ENCODE measurements around the gene BICC1.

DNA sequence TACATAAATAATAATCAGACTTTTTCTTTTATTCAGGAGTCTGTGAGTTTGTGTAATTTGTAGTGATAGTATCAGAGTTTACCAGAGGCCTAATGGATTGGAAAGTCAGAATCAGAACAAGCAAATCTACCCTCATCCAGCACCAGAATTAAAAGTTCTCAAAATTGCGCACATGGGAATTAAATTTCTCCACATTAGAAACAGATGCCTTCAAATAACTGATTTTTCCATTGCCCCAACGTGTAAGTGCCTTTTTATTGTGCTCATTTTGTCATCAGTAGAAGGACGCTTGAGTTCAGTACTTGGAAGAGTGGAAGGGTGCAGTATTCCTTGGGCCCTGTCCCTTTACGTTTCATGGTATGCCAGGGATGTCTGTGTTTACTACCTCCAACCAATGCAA lies 32.8 kb downstream of the BICC1 start:
- TF ChIP-seq, protein P1, sequence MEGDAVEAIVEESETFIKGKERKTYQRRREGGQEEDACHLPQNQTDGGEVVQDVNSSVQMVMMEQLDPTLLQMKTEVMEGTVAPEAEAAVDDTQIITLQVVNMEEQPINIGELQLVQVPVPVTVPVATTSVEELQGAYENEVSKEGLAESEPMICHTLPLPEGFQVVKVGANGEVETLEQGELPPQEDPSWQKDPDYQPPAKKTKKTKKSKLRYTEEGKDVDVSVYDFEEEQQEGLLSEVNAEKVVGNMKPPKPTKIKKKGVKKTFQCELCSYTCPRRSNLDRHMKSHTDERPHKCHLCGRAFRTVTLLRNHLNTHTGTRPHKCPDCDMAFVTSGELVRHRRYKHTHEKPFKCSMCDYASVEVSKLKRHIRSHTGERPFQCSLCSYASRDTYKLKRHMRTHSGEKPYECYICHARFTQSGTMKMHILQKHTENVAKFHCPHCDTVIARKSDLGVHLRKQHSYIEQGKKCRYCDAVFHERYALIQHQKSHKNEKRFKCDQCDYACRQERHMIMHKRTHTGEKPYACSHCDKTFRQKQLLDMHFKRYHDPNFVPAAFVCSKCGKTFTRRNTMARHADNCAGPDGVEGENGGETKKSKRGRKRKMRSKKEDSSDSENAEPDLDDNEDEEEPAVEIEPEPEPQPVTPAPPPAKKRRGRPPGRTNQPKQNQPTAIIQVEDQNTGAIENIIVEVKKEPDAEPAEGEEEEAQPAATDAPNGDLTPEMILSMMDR (conservative IDR thresholded peaks at IDR 0.05 in 1 of 2, IDR thresholded peaks at IDR 0.05 in 1 of 2; ENCODE audit: extremely low read depth in 1 of 2, insufficient read depth in 1 of 2, low read depth in 1 of 2, low read length in 2 of 2) = no peak
- TF ChIP-seq EZH2 (IDR thresholded peaks at IDR 0.05; ENCODE audit: borderline replicate concordance, low read length) = no peak
